Osteocyte (in vitro differentiated cells): ENCODE data around the gene IRF8. TPM values are rescaled to one million over a fixed set of nuclear protein-coding genes. Genes with fewer than 3 reads are reported as not detected.

Experiments used
- DNase-seq: peaks from one replicate; pipeline ENCODE4 v3.0.0; 2021; ENCODE audit warnings: mixed read lengths; ENCODE audit not compliant: unreplicated experiment; ENCODE audit errors: extremely low spot score
- H3K27ac Mint-ChIP-seq: one replicate; pipeline ENCODE4 v1.8.0; 2021; ENCODE audit warnings: mild to moderate bottlenecking, mixed read lengths; ENCODE audit not compliant: unreplicated experiment
- H3K27me3 Mint-ChIP-seq: one replicate; pipeline ENCODE4 v1.8.0; 2021; ENCODE audit warnings: mixed read lengths; ENCODE audit not compliant: unreplicated experiment
- H3K36me3 Mint-ChIP-seq: one replicate; pipeline ENCODE4 v1.8.0; 2021; ENCODE audit warnings: mixed read lengths; ENCODE audit not compliant: unreplicated experiment
- H3K4me1 Mint-ChIP-seq: one replicate; pipeline ENCODE4 v1.8.0; 2021; ENCODE audit warnings: mixed read lengths; ENCODE audit not compliant: unreplicated experiment
- H3K4me3 Mint-ChIP-seq: one replicate; pipeline ENCODE4 v1.8.0; 2021; ENCODE audit warnings: mild to moderate bottlenecking, moderate library complexity, mixed read lengths; ENCODE audit not compliant: unreplicated experiment
- H3K9me3 Mint-ChIP-seq: one replicate; pipeline ENCODE4 v1.8.0; 2021; ENCODE audit warnings: mixed read lengths; ENCODE audit not compliant: unreplicated experiment
- CTCF ChIP-seq: fragments of 200-600 bp; sonication (generic); IDR thresholded peaks from 2 replicates; pipeline ENCODE4 v1.5.0; 2021; ENCODE audit warnings: antibody characterized with exemption, mild to moderate bottlenecking, moderate library complexity
- total RNA-seq: library from RNA; stranded (reverse); gene quantifications from 2 replicates; pipeline ENCODE4 v1.2.1, GENCODE V29; 2021

Gene IRF8
- total RNA-seq, 1 donor from 2014 or later, result not detected

- no peak overlapping the region for H3K4me3 Mint-ChIP-seq
- H3K36me3 Mint-ChIP-seq, result no peaks in the 10 kb centered on the region
- H3K9me3 Mint-ChIP-seq, result no peaks in the 10 kb centered on the region
- no peak for DNase-seq
- H3K27me3 Mint-ChIP-seq, result peaks cover 29% of the 10 kb centered on the region
- no peaks in the 10 kb centered on the region for H3K4me1 Mint-ChIP-seq
- no peak for TF ChIP-seq CTCF
- H3K27ac Mint-ChIP-seq, result no peak overlapping the region
Measured at GRCh38 chr16:85927371-85927770, 28.4 kb downstream of the IRF8 start.

- Mint-ChIP-seq H3K4me3 (no peak overlapping the region), H3K27ac (no peak overlapping the region), H3K27me3 (peaks cover 27% of the 10 kb centered on the region), H3K36me3 (no peaks in the 10 kb centered on the region), H3K4me1 (no peaks in the 10 kb centered on the region), H3K9me3 (no peaks in the 10 kb centered on the region)
- DNase-seq, result no peak
- TF ChIP-seq CTCF, result no peak
Measured at GRCh38 chr16:85927959-85928358, 29.0 kb downstream of the IRF8 start.

- DNase-seq, result no peak
- H3K27me3 Mint-ChIP-seq, result peaks cover 29% of the 10 kb centered on the region
- no peaks in the 10 kb centered on the region for H3K36me3 Mint-ChIP-seq
Measured at GRCh38 chr16:85928401-85928820, 29.4 kb downstream of the IRF8 start.

GRCh38 chr16:85929259-85929721 is 30.3 kb downstream of the IRF8 start:
- TF ChIP-seq CTCF, result no peak
- no peaks in the 10 kb centered on the region for H3K9me3 Mint-ChIP-seq
- H3K27ac Mint-ChIP-seq, result no peak overlapping the region
- no peaks in the 10 kb centered on the region for H3K4me1 Mint-ChIP-seq
- DNase-seq, result no peak
- no peaks in the 10 kb centered on the region for H3K36me3 Mint-ChIP-seq
- H3K4me3 Mint-ChIP-seq, result no peak overlapping the region
- peaks cover 31% of the 10 kb centered on the region for H3K27me3 Mint-ChIP-seq

More at GRCh38 chr16:85928401-85928820, 29.4 kb downstream of the IRF8 start:
- H3K9me3 Mint-ChIP-seq, result no peaks in the 10 kb centered on the region
- no peak for TF ChIP-seq CTCF
- no peak overlapping the region for H3K4me3 Mint-ChIP-seq
- H3K4me1 Mint-ChIP-seq, result no peaks in the 10 kb centered on the region
- H3K27ac Mint-ChIP-seq, result no peak overlapping the region

- H3K4me3 Mint-ChIP-seq, result no peak overlapping the region
- H3K27me3 Mint-ChIP-seq, result peaks cover 37% of the 10 kb centered on the region
- H3K9me3 Mint-ChIP-seq, result no peaks in the 10 kb centered on the region
- no peak for TF ChIP-seq CTCF
- H3K4me1 Mint-ChIP-seq, result no peaks in the 10 kb centered on the region
- no peak overlapping the region for H3K27ac Mint-ChIP-seq
- no peak for DNase-seq
- H3K36me3 Mint-ChIP-seq, result no peaks in the 10 kb centered on the region
Measured at GRCh38 chr16:85930301-85930700, 31.3 kb downstream of the IRF8 start.
